Thyroid gland (tissue), 4 donors: Measurements from ENCODE around the gene WDFY1. TPM values are rescaled to one million over a fixed set of nuclear protein-coding genes. Genes with fewer than 3 reads are reported as not detected.

Experiments
- DNase-seq, 2 donors: peaks; one replicate each; pipeline ENCODE4 v3.0.0-alpha.2; 2019
- H3K27ac ChIP-seq, 3 donors: fragments of 200-600 bp; sonication (generic); 1 replicate in 2 of 3; 2 replicates in 1 of 3; pipeline ENCODE4 v1.5.1; 2016 to 2019; ENCODE audit warnings: mild to moderate bottlenecking in 1 of 3, moderate library complexity in 1 of 3
- H3K27me3 ChIP-seq: fragments of 200-600 bp; sonication (generic); one replicate; pipeline ENCODE4 v1.5.1; 2019
- H3K36me3 ChIP-seq, 2 donors: fragments of 200-600 bp; sonication (generic); one replicate each; pipeline ENCODE4 v1.5.1; 2016 to 2019
- H3K4me1 ChIP-seq, 2 donors: fragments of 200-600 bp; sonication (generic); one replicate each; pipeline ENCODE4 v1.5.1; 2017 to 2019
- H3K4me3 ChIP-seq, 3 donors: fragments of 200-600 bp; sonication (generic); replicated peaks in 1 of 3; 1 replicate in 2 of 3; 2 replicates in 1 of 3; pipeline ENCODE4 v1.5.1; 2016; ENCODE audit warnings: mild to moderate bottlenecking in 1 of 3
- H3K9me3 ChIP-seq: fragments of 200-600 bp; sonication (generic); one replicate; pipeline ENCODE4 v1.5.1; 2017
- CTCF ChIP-seq, 6 experiments: fragments of 200-600 bp in 3 of 6; fragments of 450-650 bp in 3 of 6; sonication (generic) in 3 of 6; IDR thresholded peaks; one replicate each; pipeline ENCODE4 v1.5.1; 2016 to 2019; ENCODE audit warnings: antibody characterized with exemption in 6 of 6, mild to moderate bottlenecking in 2 of 6, inconsistent platforms in 1 of 6, moderate library complexity in 1 of 6
- POLR2A ChIP-seq, 2 donors: fragments of 450-650 bp; IDR thresholded peaks; one replicate each; pipeline ENCODE4 v1.6.1; 2017; ENCODE audit warnings: antibody characterized with exemption in 2 of 2, mild to moderate bottlenecking in 2 of 2, moderate library complexity in 1 of 2
- WGBS, 2 donors: methylation state at CpG; one replicate each; pipeline ENCODE4 v1.1.5; 2017; 5-methylcytosine and 5-hydroxymethylcytosine counted together
- intact Hi-C: fragments of 100-400 bp; cut with DNase I; formaldehyde crosslinking; loops from one replicate; pipeline ENCODE4 v1.15.1; 2023
- total RNA-seq, 4 donors: library from RNA; depleted of rRNA; stranded (reverse); fragments of >200 nt; gene quantifications; one replicate each; pipeline ENCODE4 v1.2.3, GENCODE V29; 2016

WDFY1 gene
- total RNA-seq, 4 donors from 2014 or later = 49.4 to 87.7 (median 59.6) TPM

- Histone ChIP-seq H3K4me1 (no peaks in the 10 kb centered on the region), H3K27ac (no peak overlapping the region), H3K4me3 (no peak overlapping the region), H3K27me3 (no peaks in the 10 kb centered on the region), H3K36me3 (no peaks in the 10 kb centered on the region), H3K9me3 (no peaks in the 10 kb centered on the region)
- intact Hi-C loops = no loop called here
- WGBS, 2 donors = 84 to 87% methylated on average over 8 of the region's 8 CpGs
- no peak for TF ChIP-seq CTCF (IDR thresholded peaks at IDR 0.05)
- no peak for TF ChIP-seq POLR2A (IDR thresholded peaks at IDR 0.05)
- no peak for DNase-seq
These were observed 36.7 kb downstream of the WDFY1 start for GRCh38 chr2:223908304-223908998.

GRCh38 chr2:223905996-223906395 is 39.1 kb downstream of the WDFY1 start:
- no peak for DNase-seq
- Histone ChIP-seq H3K27me3 (no peaks in the 10 kb centered on the region), H3K4me1 (no peaks in the 10 kb centered on the region), H3K4me3 (no peak overlapping the region), H3K9me3 (no peaks in the 10 kb centered on the region), H3K36me3 (peaks cover 0 to 10% of the 10 kb centered on the region in 2 donors), H3K27ac (no peak overlapping the region)
- TF ChIP-seq CTCF (IDR thresholded peaks at IDR 0.05) (no peak), POLR2A (IDR thresholded peaks at IDR 0.05) (no peak)
- intact Hi-C loops = no loop called here
- WGBS, 2 donors = 84 to 86% methylated on average over 2 of the region's 2 CpGs

- TF ChIP-seq POLR2A (IDR thresholded peaks at IDR 0.05) (no peak), CTCF (IDR thresholded peaks at IDR 0.05) (no peak)
- intact Hi-C loops = no loop called here
- Histone ChIP-seq H3K36me3 (peaks cover 3 to 16% of the 10 kb centered on the region in 2 donors), H3K9me3 (no peaks in the 10 kb centered on the region), H3K4me1 (no peaks in the 10 kb centered on the region), H3K27ac (no peak overlapping the region), H3K4me3 (no peak overlapping the region), H3K27me3 (no peaks in the 10 kb centered on the region)
- DNase-seq = no peak
- WGBS, 2 donors = 82 to 85% methylated on average over 2 of the region's 2 CpGs
These were observed 43.3 kb downstream of the WDFY1 start for GRCh38 chr2:223901854-223902253.

GRCh38 chr2:223901311-223901710 is 43.8 kb downstream of the WDFY1 start:
- DNase-seq = no peak
- no peaks in the 10 kb centered on the region for H3K4me1 ChIP-seq
- no peak for TF ChIP-seq CTCF (IDR thresholded peaks at IDR 0.05)
- no peak for TF ChIP-seq POLR2A (IDR thresholded peaks at IDR 0.05)
- no peak overlapping the region for H3K4me3 ChIP-seq
- H3K27ac ChIP-seq = no peak overlapping the region
- H3K36me3 ChIP-seq = peaks cover 3 to 16% of the 10 kb centered on the region in 2 donors
- no peaks in the 10 kb centered on the region for H3K27me3 ChIP-seq
- WGBS, 2 donors = 78 to 79% methylated on average over 5 of the region's 5 CpGs
- intact Hi-C loops = no loop called here
- H3K9me3 ChIP-seq = no peaks in the 10 kb centered on the region

GRCh38 chr2:223900531-223900930 is 44.6 kb downstream of the WDFY1 start:
- Histone ChIP-seq H3K36me3 (peaks cover 3 to 16% of the 10 kb centered on the region in 2 donors), H3K4me1 (no peaks in the 10 kb centered on the region), H3K9me3 (no peaks in the 10 kb centered on the region), H3K27me3 (no peaks in the 10 kb centered on the region), H3K27ac (no peak overlapping the region), H3K4me3 (no peak overlapping the region)
- intact Hi-C loops = no loop called here
- WGBS, 2 donors = 96 to 97% methylated on average over 1 of the region's 1 CpG
- no peak for TF ChIP-seq CTCF (IDR thresholded peaks at IDR 0.05)
- no peak for TF ChIP-seq POLR2A (IDR thresholded peaks at IDR 0.05)
- no peak for DNase-seq
